GM10248 (cell line): ENCODE measurements around the gene GNE.

ENCODE experiments used
- CTCF ChIA-PET: fragments of 300-600 bp; sonication (Branson Sonifier 250); formaldehyde crosslinking; extraction: SDS; loops from one replicate; lab custom pipeline; 2021; ENCODE audit warnings: antibody characterized with exemption; lab: Yijun Ruan, JAX
- POLR2A ChIA-PET: fragments of 350-650 bp; sonication (Branson Sonifier 250); formaldehyde crosslinking; extraction: SDS; loops from one replicate; lab custom pipeline; 2020; ENCODE audit warnings: antibody characterized with exemption; lab: Yijun Ruan, JAX
- DNase-seq: peaks from one replicate; pipeline ENCODE4 v3.0.0; 2012; ENCODE audit errors: extremely low spot score
- TF ChIP-seq, protein P1 (sequence below): IDR thresholded peaks from 2 replicates; pipeline ENCODE4 v1.5.1; 2012; ENCODE audit warnings: mild to moderate bottlenecking, low read depth; ENCODE audit errors: extremely low read depth, missing control alignments, control extremely low read depth

GNE gene

DNA sequence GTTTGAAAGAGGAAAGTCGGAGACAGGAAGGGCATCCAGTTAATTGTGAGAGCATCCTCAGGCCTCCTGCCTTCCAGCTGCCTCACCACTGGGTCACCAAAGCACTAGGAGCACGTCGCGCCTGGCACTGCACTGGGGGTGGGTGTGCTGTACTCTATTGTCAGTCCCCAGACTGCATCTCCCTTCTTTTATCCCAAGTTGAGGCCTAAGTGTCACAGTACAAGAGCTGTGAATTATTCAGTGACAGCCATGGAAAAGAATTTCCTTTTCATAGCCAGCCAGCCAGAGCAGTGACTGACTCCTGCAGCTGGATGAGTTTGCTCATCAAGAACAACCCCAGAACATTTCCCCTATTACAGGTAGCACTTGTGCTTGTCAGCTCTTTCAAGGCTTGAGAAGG lies 51.2 kb downstream of the GNE start:
- POLR2A ChIA-PET, result interaction anchor here (0.6 to 2.1 kb wide), 3 partner anchors 8 to 17 kb away, joined by 3 to 9 read pairs (median 8); partner anchors contain the start of gene CLTA
- CTCF ChIA-PET, result interaction anchor here (0.7 to 1.6 kb wide), 4 partner anchors 16 to 304 kb away, joined by 3 to 5 read pairs (median 3); partner anchors contain the start of gene CLTA
- TF ChIP-seq, protein P1, sequence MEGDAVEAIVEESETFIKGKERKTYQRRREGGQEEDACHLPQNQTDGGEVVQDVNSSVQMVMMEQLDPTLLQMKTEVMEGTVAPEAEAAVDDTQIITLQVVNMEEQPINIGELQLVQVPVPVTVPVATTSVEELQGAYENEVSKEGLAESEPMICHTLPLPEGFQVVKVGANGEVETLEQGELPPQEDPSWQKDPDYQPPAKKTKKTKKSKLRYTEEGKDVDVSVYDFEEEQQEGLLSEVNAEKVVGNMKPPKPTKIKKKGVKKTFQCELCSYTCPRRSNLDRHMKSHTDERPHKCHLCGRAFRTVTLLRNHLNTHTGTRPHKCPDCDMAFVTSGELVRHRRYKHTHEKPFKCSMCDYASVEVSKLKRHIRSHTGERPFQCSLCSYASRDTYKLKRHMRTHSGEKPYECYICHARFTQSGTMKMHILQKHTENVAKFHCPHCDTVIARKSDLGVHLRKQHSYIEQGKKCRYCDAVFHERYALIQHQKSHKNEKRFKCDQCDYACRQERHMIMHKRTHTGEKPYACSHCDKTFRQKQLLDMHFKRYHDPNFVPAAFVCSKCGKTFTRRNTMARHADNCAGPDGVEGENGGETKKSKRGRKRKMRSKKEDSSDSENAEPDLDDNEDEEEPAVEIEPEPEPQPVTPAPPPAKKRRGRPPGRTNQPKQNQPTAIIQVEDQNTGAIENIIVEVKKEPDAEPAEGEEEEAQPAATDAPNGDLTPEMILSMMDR, result no peak
- no peak for DNase-seq

DNA sequence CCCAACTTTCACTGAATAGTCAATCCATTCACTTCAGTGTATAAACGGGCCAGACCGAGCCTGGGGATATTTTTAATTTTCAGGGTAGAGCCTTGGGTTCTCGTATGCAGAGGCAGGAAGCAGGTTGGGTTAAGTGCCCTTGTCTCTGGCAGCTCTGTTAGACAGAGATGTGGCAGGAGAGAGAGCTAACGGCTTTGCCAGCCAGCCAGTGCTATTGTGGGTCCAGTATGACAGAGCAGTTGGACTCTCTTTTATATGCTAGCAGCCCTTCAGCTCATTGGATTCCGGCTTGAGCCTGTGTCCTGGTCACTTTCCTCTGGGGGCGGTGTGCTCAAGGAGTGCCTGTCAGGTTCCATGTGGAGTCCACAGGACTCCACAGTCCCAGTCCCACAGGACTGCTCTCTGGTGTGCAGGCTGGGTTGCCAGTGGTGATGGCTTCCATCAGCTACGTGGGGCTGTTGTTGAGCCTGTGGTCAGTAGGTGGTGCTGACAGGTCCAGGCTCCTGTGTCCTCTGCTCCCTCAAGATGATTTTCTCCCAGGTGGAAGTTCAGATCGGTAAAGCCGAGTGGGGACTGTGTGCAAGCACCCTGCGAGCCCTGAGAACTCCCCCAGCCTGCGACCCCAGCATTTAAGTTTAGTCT lies 53.2 kb downstream of the GNE start:
- TF ChIP-seq, protein P1, result peak; percentile 11
- no peak for DNase-seq
- CTCF ChIA-PET, result interaction anchor here (1.6 to 5.4 kb wide), 3 partner anchors 13 to 39 kb away, joined by 4 to 37 read pairs (median 6); partner anchors contain the start of gene CLTA
- POLR2A ChIA-PET, result interaction anchor here (2.1 kb wide), 1 partner anchor 15 kb away, joined by 8 read pairs; the partner anchor contains the start of gene CLTA

DNA sequence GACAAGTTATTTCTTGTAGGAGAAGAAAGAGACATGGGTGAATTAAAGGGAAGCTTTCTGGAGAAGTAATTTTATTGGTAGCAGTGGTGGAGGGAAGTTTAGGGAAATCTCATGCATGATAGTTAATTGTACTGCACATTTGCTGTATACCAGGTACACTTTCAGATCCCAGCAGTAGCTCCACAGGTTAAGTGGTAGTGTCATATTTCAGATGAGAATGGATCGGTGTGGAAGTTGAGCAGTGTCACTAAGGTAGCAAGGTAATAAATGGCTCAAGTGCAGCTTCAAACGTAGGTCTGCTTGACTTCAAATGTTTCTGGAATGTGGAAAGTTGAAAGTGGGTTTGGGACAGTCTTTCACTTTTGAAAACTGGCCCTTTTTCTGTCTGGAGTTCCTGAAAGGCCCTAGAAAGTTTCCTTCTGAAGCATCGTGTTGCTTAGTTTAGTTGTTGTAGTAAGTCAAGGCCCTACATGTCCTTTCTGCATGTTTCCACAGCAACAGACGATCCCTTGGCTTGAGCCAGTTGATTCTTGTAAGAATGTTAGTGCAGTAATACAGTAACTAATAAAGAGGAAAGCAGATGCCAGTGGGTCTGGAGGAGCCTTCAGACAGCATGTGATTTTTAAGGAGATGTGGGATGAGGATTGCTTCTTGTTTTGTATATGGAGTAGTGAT lies 63.8 kb downstream of the GNE start:
- TF ChIP-seq, protein P1, result no peak
- no peak for DNase-seq
- CTCF ChIA-PET, result interaction anchor here (1.4 to 5.5 kb wide), 2 partner anchors 8 to 91 kb away, joined by 3 to 37 read pairs; no protein-coding TSS in a partner anchor
- POLR2A ChIA-PET, result interaction anchor here (0.9 kb wide), 1 partner anchor 8 kb away, joined by 4 read pairs; no protein-coding TSS in a partner anchor

DNA sequence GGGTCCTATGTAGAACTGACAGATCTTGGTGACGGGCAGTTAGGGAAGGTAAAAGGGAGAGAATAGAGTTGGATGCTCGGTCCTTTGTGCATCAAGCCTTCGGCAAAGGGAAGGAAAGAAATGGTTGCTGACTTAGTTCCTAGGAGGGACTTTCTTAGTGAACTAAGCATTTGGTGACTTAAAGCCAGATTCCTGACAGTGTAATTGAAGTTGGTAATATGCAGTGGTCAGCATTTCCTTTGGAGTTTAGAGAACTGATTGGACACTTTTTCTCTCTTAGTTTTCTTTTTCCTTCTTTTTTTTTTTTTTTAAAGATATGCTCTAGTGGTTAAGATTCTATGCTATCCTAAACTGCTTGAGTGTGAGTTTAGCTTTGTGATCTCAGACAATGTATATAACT lies 65.2 kb downstream of the GNE start:
- CTCF ChIA-PET, result interaction anchor here (1.4 to 5.5 kb wide), 3 partner anchors 10 to 91 kb away, joined by 3 to 44 read pairs (median 37); no protein-coding TSS in a partner anchor

DNA sequence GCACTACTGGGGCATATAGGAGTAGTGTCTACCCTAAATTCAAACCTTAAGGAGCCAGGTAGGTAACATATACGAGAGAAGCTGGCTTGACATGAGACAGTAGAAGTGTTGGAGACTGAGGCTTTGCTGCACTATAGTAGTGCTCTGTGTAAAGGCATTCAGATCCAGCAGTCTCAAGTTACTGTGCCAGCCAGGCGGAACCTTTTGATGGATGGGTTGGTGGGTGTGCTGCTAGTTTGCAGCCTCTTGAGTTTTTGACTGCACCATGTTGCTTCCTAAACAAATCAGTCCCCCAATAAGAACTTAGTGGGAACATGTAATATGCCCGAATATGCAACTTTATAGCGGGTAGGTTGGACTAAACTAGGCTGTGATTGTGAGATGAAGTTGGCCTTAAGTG lies 66.1 kb downstream of the GNE start:
- CTCF ChIA-PET, result interaction anchor here (0.8 to 5.5 kb wide), 6 partner anchors 11 to 137 kb away, joined by 3 to 44 read pairs (median 28); no protein-coding TSS in a partner anchor
- TF ChIP-seq, protein P1, result no peak
- no peak for DNase-seq
- POLR2A ChIA-PET, result no interaction called here

More for the DNA sequence above, 65.2 kb downstream of the GNE start:
- DNase-seq, result no peak
- TF ChIP-seq, protein P1, result no peak
- POLR2A ChIA-PET, result interaction anchor here (0.7 kb wide), 1 partner anchor 19 kb away, joined by 3 read pairs; no protein-coding TSS in a partner anchor

DNA sequence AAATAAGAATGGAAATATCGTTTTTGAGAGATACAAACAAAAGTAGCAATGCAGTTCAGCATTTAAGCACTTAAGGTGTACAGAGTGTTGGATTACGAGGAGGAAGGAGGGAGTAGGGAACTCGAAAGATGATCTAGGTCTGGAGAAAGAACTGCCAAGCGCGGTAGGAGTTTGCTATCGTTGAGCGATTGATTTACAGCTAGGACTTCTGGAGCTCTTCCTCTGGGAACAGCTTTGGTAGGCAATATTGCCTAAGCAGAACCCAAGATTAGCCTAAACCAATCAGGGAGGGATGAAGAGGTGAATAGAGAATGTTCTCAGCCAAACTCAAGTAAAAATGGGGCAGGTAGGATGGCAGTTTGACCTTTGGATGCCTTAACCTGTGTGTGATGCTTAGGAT lies 66.6 kb downstream of the GNE start:
- ChIA-PET POLR2A (no interaction called here), CTCF (interaction anchor here (0.8 to 5.5 kb wide), 9 partner anchors 11 to 138 kb away, joined by 3 to 44 read pairs (median 6); no protein-coding TSS in a partner anchor)
- DNase-seq, result no peak
- TF ChIP-seq, protein P1, result no peak
